ENCODE results near the gene DDAH2. TPM values are rescaled to one million over a fixed set of nuclear protein-coding genes. Genes with fewer than 3 reads are reported as not detected.

Gene DDAH2
- total RNA-seq, 1 donor from 2014 or later: 108 TPM

DNA sequence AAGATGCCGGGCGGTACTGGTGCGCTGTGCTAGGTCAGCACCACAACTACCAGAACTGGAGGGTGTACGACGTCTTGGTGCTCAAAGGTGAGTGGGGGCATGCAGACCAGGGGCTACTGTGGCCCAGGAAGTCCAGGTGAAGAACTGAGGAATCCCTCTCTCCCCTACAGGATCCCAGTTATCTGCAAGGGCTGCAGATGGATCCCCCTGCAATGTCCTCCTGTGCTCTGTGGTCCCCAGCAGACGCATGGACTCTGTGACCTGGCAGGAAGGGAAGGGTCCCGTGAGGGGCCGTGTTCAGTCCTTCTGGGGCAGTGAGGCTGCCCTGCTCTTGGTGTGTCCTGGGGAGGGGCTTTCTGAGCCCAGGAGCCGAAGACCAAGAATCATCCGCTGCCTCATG is 21.4 kb downstream of the DDAH2 start:
- Histone ChIP-seq H3K9me3 (no peaks in the 10 kb centered on the region), H3K36me3 (no peaks in the 10 kb centered on the region), H3K4me1 (peaks cover 13% of the 10 kb centered on the region), H3K27me3 (no peaks in the 10 kb centered on the region), H3K27ac (no peak overlapping the region), H3K4me3 (no peak overlapping the region)
- TF ChIP-seq POLR2AphosphoS5 (IDR thresholded peaks at IDR 0.05; ENCODE audit: insufficient read depth in 1 of 2, low read depth in 1 of 2) (no peak), POLR2A (IDR thresholded peaks at IDR 0.05) (no peak), CTCF (IDR thresholded peaks at IDR 0.05) (no peak)
- intact Hi-C loops (cut with DNase I): no loop called here
- no peak for DNase-seq (ENCODE audit: extremely low spot score in 2 of 2)

- TF ChIP-seq POLR2A (IDR thresholded peaks at IDR 0.05): no peak
- no peak for TF ChIP-seq CTCF (IDR thresholded peaks at IDR 0.05)
- no peak for TF ChIP-seq POLR2AphosphoS5 (IDR thresholded peaks at IDR 0.05; ENCODE audit: insufficient read depth in 1 of 2, low read depth in 1 of 2)
- intact Hi-C loops (cut with DNase I): no loop called here
- H3K27ac ChIP-seq: no peak within 1 kb of the TSS
Observed at GRCh38 chr6:31706599-31706998, 22.5 kb downstream of the DDAH2 start, which contains the start of gene LY6G6F. Gene LY6G6F, plus strand, starts transcription at chr6:31706866. Its CDS starts 41 bp downstream, at chr6:31706907.

DNA sequence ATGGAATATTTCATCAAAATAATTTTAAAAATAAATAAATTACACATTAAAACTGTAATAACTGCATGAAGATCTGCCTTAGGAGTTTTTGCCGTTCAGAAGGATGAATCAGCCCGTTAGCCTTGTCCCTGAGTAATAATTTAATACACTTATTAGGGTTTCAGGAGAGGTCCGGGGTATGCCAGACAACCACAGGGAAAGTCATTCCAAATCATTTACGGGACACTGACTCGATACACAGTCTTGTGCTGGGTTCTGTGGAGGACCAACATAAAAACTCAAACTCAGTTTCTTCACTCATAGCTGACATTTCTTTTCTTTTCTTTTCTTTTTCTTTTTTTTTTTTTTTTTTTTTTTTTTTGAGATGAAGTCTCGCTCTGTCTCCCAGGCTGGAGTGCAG is 23.2 kb downstream of the DDAH2 start:
- Histone ChIP-seq H3K4me3 (no peak overlapping the region), H3K9me3 (no peaks in the 10 kb centered on the region), H3K27me3 (no peaks in the 10 kb centered on the region), H3K36me3 (no peaks in the 10 kb centered on the region), H3K27ac (no peak overlapping the region), H3K4me1 (peaks cover 20% of the 10 kb centered on the region)
- intact Hi-C loops (cut with DNase I): no loop called here
- no peak for TF ChIP-seq CTCF (IDR thresholded peaks at IDR 0.05)
- TF ChIP-seq POLR2AphosphoS5 (IDR thresholded peaks at IDR 0.05; ENCODE audit: insufficient read depth in 1 of 2, low read depth in 1 of 2): no peak
- no peak for TF ChIP-seq POLR2A (IDR thresholded peaks at IDR 0.05)
- no peak for DNase-seq (ENCODE audit: extremely low spot score in 2 of 2)

More at GRCh38 chr6:31706599-31706998, 22.5 kb downstream of the DDAH2 start, which contains the start of gene LY6G6F:
- H3K27me3 ChIP-seq: no peaks in the 10 kb centered on the region
- peaks cover 13% of the 10 kb centered on the region for H3K4me1 ChIP-seq
- H3K36me3 ChIP-seq: no peaks in the 10 kb centered on the region
- no peaks in the 10 kb centered on the region for H3K9me3 ChIP-seq
- DNase-seq (ENCODE audit: extremely low spot score in 2 of 2): no peak
- H3K4me3 ChIP-seq: no peak within 1 kb of the TSS

DNA sequence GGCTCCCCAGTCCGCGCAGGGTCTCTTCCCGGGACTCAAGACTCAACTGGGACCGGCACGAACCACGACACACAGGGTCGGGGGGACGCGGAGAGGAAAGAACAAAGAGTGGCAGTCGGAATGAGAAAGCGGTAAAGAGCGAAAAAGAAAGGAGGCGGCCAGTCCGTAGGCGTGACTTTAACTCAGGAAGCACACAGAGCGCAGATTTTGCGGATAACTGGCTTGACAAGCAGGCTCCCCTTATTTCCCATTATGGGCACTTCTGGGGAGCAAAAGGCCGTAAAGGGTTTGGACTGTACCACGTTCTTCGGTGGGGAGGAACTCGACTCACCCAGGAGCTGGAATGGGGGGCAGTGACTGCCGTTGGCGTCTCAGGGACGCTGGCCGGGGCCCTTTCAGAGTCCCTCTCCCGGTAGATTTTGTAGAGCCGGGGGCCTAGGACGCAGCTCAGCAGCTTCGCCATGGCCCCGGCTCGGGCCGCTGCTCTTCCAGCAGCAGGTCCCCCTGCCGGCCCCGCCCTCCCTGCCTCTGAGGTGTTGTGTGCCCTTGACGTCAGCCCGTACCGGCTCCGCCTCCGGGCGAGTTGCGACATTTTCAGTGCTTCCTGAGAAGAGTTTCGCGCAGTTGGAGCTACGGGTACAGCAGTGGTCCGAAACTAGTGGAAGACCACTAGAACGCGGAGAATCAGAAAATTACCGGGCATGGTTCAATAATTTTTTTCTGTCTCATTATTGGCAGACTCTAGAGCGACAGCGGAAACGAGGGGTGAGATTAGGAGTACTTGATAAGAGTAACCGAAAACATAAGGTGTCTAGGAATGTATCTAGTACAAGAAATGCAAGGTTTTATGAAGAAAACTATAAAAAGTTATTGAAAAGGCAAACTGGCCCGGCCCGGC is 26.0 kb downstream of the DDAH2 start, which contains the start of gene ABHD16A:
Gene ABHD16A, minus strand, starts transcription at position 506 of the 898 bp plus-strand sequence. Its CDS starts 43 bp downstream, at position 463.
- Histone ChIP-seq H3K4me3 (peak within 1 kb of the TSS; percentile 71 to 80), H3K27me3 (no peaks in the 10 kb centered on the region), H3K9me3 (no peaks in the 10 kb centered on the region), H3K36me3 (peaks cover 0 to 15% of the 10 kb centered on the region in 2 donors), H3K4me1 (peaks cover 28% of the 10 kb centered on the region), H3K27ac (peak within 1 kb of the TSS; percentile 98)
- TF ChIP-seq CTCF (IDR thresholded peaks at IDR 0.05): peak in 1 of 3 experiments; percentile 22
- peak; percentile 100 for TF ChIP-seq POLR2AphosphoS5 (IDR thresholded peaks at IDR 0.05; ENCODE audit: insufficient read depth in 1 of 2, low read depth in 1 of 2)
- TF ChIP-seq POLR2A (IDR thresholded peaks at IDR 0.05): peak; percentile 94 to 98
- peak; percentile 99 for DNase-seq (ENCODE audit: extremely low spot score in 2 of 2)
- intact Hi-C loops (cut with DNase I): no loop called here

Data from vagina (tissue), 2 donors.